Endothelial cell of umbilical vein (primary cell): ENCODE measurements around the gene DNAAF5. TPM values are rescaled to one million over a fixed set of nuclear protein-coding genes. Genes with fewer than 3 reads are reported as not detected.
A peak's percentile ranks its signal among the peaks of the same experiment; 100 is the strongest.
"Not testable (repeated sequence)": the region's sequence is repeated elsewhere in the genome, so short reads cannot be mapped to it uniquely, and the experiment has no call there.

Experiments
- BruUV-seq: library from RNA; stranded (reverse); fragments of 400-500 nt; replicated peaks from 2 replicates; lab custom pipeline; 2021; lab: Mats Ljungman, UMichigan
- CTCF ChIA-PET: fragments of 300-600, 350-600 bp; sonication (Branson Sonifier 250); formaldehyde crosslinking; loops from one replicate; lab custom pipeline; 2021; ENCODE audit warnings: antibody characterized with exemption, inconsistent platforms; lab: Charles Lee
- POLR2A ChIA-PET: fragments of 300-600, 350-600 bp; sonication (Branson Sonifier 250); formaldehyde crosslinking; loops from one replicate; lab custom pipeline; 2021; ENCODE audit warnings: antibody characterized with exemption, inconsistent platforms; lab: Charles Lee
- DNase-seq: peaks from one replicate; pipeline ENCODE4 v3.0.0-alpha.2; 2011; ENCODE audit warnings: low read depth, low spot score
- FAIRE-seq: peaks from 2 replicates; lab custom pipeline; 2011; peaks lifted over from hg19 to GRCh38; lab: Jason Lieb, UNC
- H2AFZ ChIP-seq: 2 replicates; pipeline ENCODE4 v1.6.0; 2012; ENCODE audit warnings: low read depth, low read length, control low read depth, inconsistent platforms
- H3K27ac ChIP-seq: 2 replicates; pipeline ENCODE4 v1.5.1; 2011; ENCODE audit warnings: low read depth, mild to moderate bottlenecking, control low read depth, low read length, moderate library complexity; ENCODE audit not compliant: insufficient read depth
- H3K27me3 ChIP-seq, 2 experiments: 2 replicates each; pipeline versions ENCODE4 v1.6.0 to v1.6.1; 2011; ENCODE audit warnings: low read length in 2 of 2, mixed read lengths in 1 of 2; ENCODE audit not compliant: control insufficient read depth in 2 of 2, insufficient read depth in 2 of 2
- H3K36me3 ChIP-seq, 2 experiments: 2 replicates in 1 of 2; 3 replicates in 1 of 2; pipeline ENCODE4 v1.5.1; 2011; ENCODE audit warnings: low read length in 2 of 2, mild to moderate bottlenecking in 1 of 2, moderate library complexity in 1 of 2; ENCODE audit not compliant: control insufficient read depth in 2 of 2, insufficient read depth in 2 of 2; ENCODE audit errors: extremely low read depth in 1 of 2
- H3K4me1 ChIP-seq: 3 replicates; pipeline ENCODE4 v1.5.1; 2011; ENCODE audit warnings: mild to moderate bottlenecking, low read length; ENCODE audit not compliant: control insufficient read depth, insufficient read depth; ENCODE audit errors: extremely low read depth
- H3K4me2 ChIP-seq: 2 replicates; pipeline ENCODE4 v1.6.1; 2011; ENCODE audit warnings: low read length, control low read depth, mixed read lengths; ENCODE audit not compliant: insufficient read depth
- H3K4me3 ChIP-seq, 3 experiments: fragments of 200-600 bp in 1 of 3; sonication (generic), shearing (Covaris generic) in 1 of 3; replicated peaks in 1 of 3; 2 replicates each; pipeline ENCODE4 v1.5.1; 2011 to 2016; ENCODE audit warnings: control low read depth in 3 of 3, low read length in 3 of 3, mild to moderate bottlenecking in 2 of 3, inconsistent platforms in 1 of 3, low read depth in 1 of 3, moderate library complexity in 1 of 3; ENCODE audit not compliant: insufficient read depth in 1 of 3
- H3K79me2 ChIP-seq: 2 replicates; pipeline ENCODE4 v1.6.0; 2012; ENCODE audit warnings: low read length, inconsistent platforms; ENCODE audit not compliant: control insufficient read depth, insufficient read depth
- H3K9ac ChIP-seq: replicated peaks from 2 replicates; pipeline ENCODE3; 2011; ENCODE audit warnings: low read length, control low read depth; ENCODE audit not compliant: insufficient read depth; ENCODE audit errors: extremely low read depth
- H3K9me1 ChIP-seq: replicated peaks from 3 replicates; pipeline ENCODE4 v1.6.0; 2011; ENCODE audit warnings: mild to moderate bottlenecking, low read length; ENCODE audit not compliant: control insufficient read depth, insufficient read depth; ENCODE audit errors: extremely low read depth
- H3K9me3 ChIP-seq: replicated peaks from 2 replicates; pipeline ENCODE4 v1.5.1; 2012; ENCODE audit warnings: low read length, inconsistent platforms; ENCODE audit not compliant: control insufficient read depth, insufficient read depth
- H4K20me1 ChIP-seq: replicated peaks from 2 replicates; pipeline ENCODE3; 2011; ENCODE audit warnings: mild to moderate bottlenecking, low read length; ENCODE audit not compliant: control insufficient read depth, insufficient read depth; ENCODE audit errors: extremely low read depth
- EZH2 ChIP-seq: IDR thresholded peaks from 2 replicates; pipeline ENCODE4 v1.6.1; 2012; ENCODE audit warnings: borderline replicate concordance, low read depth, mild to moderate bottlenecking, moderate library complexity, low read length, inconsistent platforms; ENCODE audit not compliant: severe bottlenecking
- FOS ChIP-seq: IDR thresholded peaks from 2 replicates; pipeline ENCODE4 v1.6.1; 2011; ENCODE audit warnings: mild to moderate bottlenecking, low read length, moderate library complexity, borderline replicate concordance; ENCODE audit not compliant: insufficient read depth
- GATA2 ChIP-seq: IDR thresholded peaks from 2 replicates; pipeline ENCODE4 v1.7.0; 2011; ENCODE audit warnings: low read depth, mild to moderate bottlenecking, moderate library complexity, mixed read lengths, low read length; ENCODE audit not compliant: insufficient read length, insufficient read depth
- JUN ChIP-seq: IDR thresholded peaks from 2 replicates; pipeline ENCODE4 v1.6.1; 2011; ENCODE audit warnings: borderline replicate concordance, low read depth; ENCODE audit not compliant: insufficient read length, insufficient read depth
- MYC ChIP-seq: IDR thresholded peaks from one replicate; pipeline ENCODE4 v1.6.1; 2011; ENCODE audit warnings: mild to moderate bottlenecking, low read depth, low read length
- POLR2A ChIP-seq: IDR thresholded peaks from 2 replicates; pipeline ENCODE4 v1.6.1; 2012; ENCODE audit warnings: low read depth, mild to moderate bottlenecking, control low read depth, low read length
- POLR2AphosphoS5 ChIP-seq: IDR thresholded peaks from 2 replicates; pipeline ENCODE4 v1.6.1; 2012; ENCODE audit warnings: low read depth, mild to moderate bottlenecking, control low read depth, low read length, moderate library complexity; ENCODE audit not compliant: insufficient read depth
- dilution Hi-C: fragments of 300-500 bp; cut with MboI; formaldehyde crosslinking; loops from one replicate; pipeline ENCODE4 v1.15.0; 2019; ENCODE audit warnings: low sequenced_read_pairs; ENCODE audit not compliant: extremely low pct_ligation_motif_present
- intact Hi-C: fragments of 100-400 bp; cut with micrococcal nuclease; formaldehyde crosslinking; loops from one replicate; pipeline ENCODE4 v1.10.0; 2022
- polyA plus RNA-seq, 4 experiments: library from polyadenylated mRNA; depleted of rRNA in 3 of 4; stranded (reverse) in 3 of 4; unstranded in 1 of 4; fragments of >200 nt; gene quantifications; 2 replicates each; pipeline versions ENCODE4 v1.2.1 to v1.2.3, GENCODE V29; 2011 to 2012; ENCODE audit warnings: missing spikeins in 1 of 4
- total RNA-seq: library from RNA; stranded (reverse); gene quantifications from 2 replicates; pipeline ENCODE4 v1.2.3, GENCODE V29; 2021
- TF ChIP-seq, protein P1 (sequence below), 2 donors: IDR thresholded peaks; 1 replicate in 1 of 2; 2 replicates in 1 of 2; pipeline ENCODE4 v1.5.1; 2011; ENCODE audit warnings: low read length in 2 of 2, mild to moderate bottlenecking in 2 of 2, moderate library complexity in 2 of 2, control low read depth in 1 of 2, inconsistent platforms in 1 of 2, low read depth in 1 of 2; ENCODE audit not compliant: insufficient read depth in 1 of 2; ENCODE audit errors: extremely low read depth in 1 of 2
- TF ChIP-seq, protein P2 (sequence below): IDR thresholded peaks from 2 replicates; pipeline ENCODE4 v1.6.1; 2011; ENCODE audit not compliant: insufficient read depth, insufficient read length

Gene DNAAF5
- total and polyA plus RNA-seq, 2 donors (not counting 3 experiments of a cell fraction or from before 2014, with no cell fraction given) = 49.3 to 65.5 TPM

DNA sequence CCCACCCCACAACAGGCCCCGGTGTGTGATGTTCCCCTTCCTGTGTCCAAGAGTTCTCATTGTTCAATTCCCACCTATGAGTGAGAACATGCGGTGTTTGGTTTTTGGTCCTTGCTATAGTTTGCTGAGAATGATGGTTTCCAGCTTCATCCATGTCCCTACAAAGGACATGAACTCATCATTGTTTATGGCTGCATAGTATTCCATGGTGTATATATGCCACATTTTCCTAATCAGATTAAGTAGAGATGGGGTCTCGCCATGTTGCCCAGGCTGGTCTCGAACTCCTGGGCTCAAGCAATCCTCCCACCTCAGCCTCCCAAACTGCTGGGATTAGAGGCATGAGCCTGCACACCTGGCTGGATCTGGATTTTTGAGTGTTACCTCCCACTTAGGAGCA is 77.3 kb downstream of the DNAAF5 start:
- DNase-seq, CTCF ChIA-PET, H3K27me3 ChIP-seq, intact Hi-C loops, H3K9ac ChIP-seq, H3K36me3 ChIP-seq, H3K9me1 ChIP-seq, H3K79me2 ChIP-seq, H3K4me1 ChIP-seq, H3K4me2 ChIP-seq, H2AFZ ChIP-seq, H3K9me3 ChIP-seq, H4K20me1 ChIP-seq, dilution Hi-C loops, H3K4me3 ChIP-seq, BruUV-seq, POLR2A ChIA-PET, FAIRE-seq, H3K27ac ChIP-seq: not testable (repeated sequence)

DNA sequence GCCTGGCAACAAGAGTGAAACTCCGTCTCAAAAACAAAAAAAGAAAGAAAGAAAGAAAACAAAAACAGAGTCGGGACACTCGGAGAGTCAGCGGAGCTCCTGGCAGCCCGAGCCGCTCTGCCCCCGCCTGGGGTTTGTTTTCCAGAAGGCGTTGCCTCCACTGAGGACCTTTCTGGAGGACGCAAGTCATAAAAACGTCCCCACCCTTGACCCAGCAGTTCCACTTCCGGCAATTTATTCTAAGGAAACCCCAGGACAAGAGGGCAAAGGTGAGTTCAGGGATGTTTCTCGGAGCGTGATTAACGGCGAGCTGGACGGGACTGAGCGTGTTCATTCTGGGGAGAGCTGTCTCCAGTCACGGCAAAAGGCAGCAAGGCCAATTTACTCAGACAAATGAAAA is 78.8 kb downstream of the DNAAF5 start:
- dilution Hi-C loops (no loop called here), intact Hi-C loops (no loop called here)
- Histone ChIP-seq H4K20me1 (no peaks in the 10 kb centered on the region), H3K27ac (peak overlapping the region; percentile 9), H3K79me2 (no peaks in the 10 kb centered on the region), H3K9me3 (no peaks in the 10 kb centered on the region), H3K4me2 (peak overlapping the region; percentile 12), H3K4me1 (peaks cover 7% of the 10 kb centered on the region), H3K9ac (peak overlapping the region; percentile 11), H2AFZ (peak overlapping the region; percentile 50), H3K4me3 (peak overlapping the region in 2 of 3 experiments; percentile 4 to 23), H3K36me3 (no peaks in the 10 kb centered on the region), H3K9me1 (no peaks in the 10 kb centered on the region), H3K27me3 (no peaks in the 10 kb centered on the region)
- CTCF ChIA-PET = interaction anchor here (0.7 to 2.0 kb wide), 8 partner anchors 8 to 68 kb away, joined by 3 to 9 read pairs (median 5); no protein-coding TSS in a partner anchor
- no TSS peak for BruUV-seq
- FAIRE-seq = peak; percentile 90
- POLR2A ChIA-PET = no interaction called here
- TF ChIP-seq JUN (no peak), GATA2 (no peak), POLR2A (no peak), FOS (no peak), EZH2 (no peak), POLR2AphosphoS5 (no peak), MYC (no peak)
- TF ChIP-seq, protein P1, sequence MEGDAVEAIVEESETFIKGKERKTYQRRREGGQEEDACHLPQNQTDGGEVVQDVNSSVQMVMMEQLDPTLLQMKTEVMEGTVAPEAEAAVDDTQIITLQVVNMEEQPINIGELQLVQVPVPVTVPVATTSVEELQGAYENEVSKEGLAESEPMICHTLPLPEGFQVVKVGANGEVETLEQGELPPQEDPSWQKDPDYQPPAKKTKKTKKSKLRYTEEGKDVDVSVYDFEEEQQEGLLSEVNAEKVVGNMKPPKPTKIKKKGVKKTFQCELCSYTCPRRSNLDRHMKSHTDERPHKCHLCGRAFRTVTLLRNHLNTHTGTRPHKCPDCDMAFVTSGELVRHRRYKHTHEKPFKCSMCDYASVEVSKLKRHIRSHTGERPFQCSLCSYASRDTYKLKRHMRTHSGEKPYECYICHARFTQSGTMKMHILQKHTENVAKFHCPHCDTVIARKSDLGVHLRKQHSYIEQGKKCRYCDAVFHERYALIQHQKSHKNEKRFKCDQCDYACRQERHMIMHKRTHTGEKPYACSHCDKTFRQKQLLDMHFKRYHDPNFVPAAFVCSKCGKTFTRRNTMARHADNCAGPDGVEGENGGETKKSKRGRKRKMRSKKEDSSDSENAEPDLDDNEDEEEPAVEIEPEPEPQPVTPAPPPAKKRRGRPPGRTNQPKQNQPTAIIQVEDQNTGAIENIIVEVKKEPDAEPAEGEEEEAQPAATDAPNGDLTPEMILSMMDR (IDR thresholded peaks at IDR 0.05; ENCODE audit: extremely low read depth in 1 of 2, insufficient read depth in 1 of 2, low read depth in 1 of 2, low read length in 2 of 2) = no peak
- TF ChIP-seq, protein P2, sequence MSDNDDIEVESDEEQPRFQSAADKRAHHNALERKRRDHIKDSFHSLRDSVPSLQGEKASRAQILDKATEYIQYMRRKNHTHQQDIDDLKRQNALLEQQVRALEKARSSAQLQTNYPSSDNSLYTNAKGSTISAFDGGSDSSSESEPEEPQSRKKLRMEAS = no peak
- peak; percentile 58 for DNase-seq
